ENCODE measurements around the gene YPEL5.

Gene YPEL5

GRCh38 chr2:30149513-30149912 is 2.7 kb downstream of the YPEL5 start:
- H3K4me3 ChIP-seq (ENCODE audit: severe bottlenecking) = no peak overlapping the region
- H3K27ac ChIP-seq (ENCODE audit: poor library complexity, severe bottlenecking) = no peak overlapping the region
- no peak for DNase-seq (ENCODE audit: low spot score)
- H3K36me3 ChIP-seq (ENCODE audit: low read depth) = peaks cover 43% of the 10 kb centered on the region
- H3K27me3 ChIP-seq (ENCODE audit: insufficient read depth, poor library complexity, severe bottlenecking) = no peaks in the 10 kb centered on the region
- TF ChIP-seq CTCF (IDR thresholded peaks at IDR 0.05; ENCODE audit: poor library complexity, severe bottlenecking) = no peak
- ATAC-seq (ENCODE audit: low read depth) = no peak
- peaks cover 23% of the 10 kb centered on the region for H3K4me1 ChIP-seq (ENCODE audit: insufficient read depth, poor library complexity, severe bottlenecking)
- no peaks in the 10 kb centered on the region for H3K9me3 ChIP-seq (ENCODE audit: severe bottlenecking)

DNA sequence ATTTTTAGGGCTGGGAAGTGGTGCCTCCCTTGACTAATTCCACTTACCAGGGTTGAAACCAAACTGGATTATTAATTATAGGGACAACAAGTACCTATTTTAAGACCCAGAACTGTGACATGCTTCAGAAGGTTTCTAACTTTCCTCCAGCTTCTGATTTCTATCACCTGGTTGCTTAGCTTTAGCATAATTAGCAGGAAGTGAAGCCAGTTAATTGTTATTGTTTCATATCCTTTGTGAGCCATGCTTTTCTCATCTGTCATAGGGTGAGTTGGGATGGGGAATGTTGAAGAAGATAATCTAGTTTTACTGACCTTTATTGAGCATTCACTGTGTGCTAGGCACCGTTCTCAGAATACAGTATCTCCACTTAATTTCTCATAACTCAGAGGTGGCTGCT is 3.2 kb downstream of the YPEL5 start:
- ATAC-seq (ENCODE audit: low read depth) = no peak
- peaks cover 23% of the 10 kb centered on the region for H3K4me1 ChIP-seq (ENCODE audit: insufficient read depth, poor library complexity, severe bottlenecking)
- no peak overlapping the region for H3K27ac ChIP-seq (ENCODE audit: poor library complexity, severe bottlenecking)
- peaks cover 46% of the 10 kb centered on the region for H3K36me3 ChIP-seq (ENCODE audit: low read depth)
- H3K27me3 ChIP-seq (ENCODE audit: insufficient read depth, poor library complexity, severe bottlenecking) = no peaks in the 10 kb centered on the region
- H3K4me3 ChIP-seq (ENCODE audit: severe bottlenecking) = no peak overlapping the region
- TF ChIP-seq CTCF (IDR thresholded peaks at IDR 0.05; ENCODE audit: poor library complexity, severe bottlenecking) = no peak
- H3K9me3 ChIP-seq (ENCODE audit: severe bottlenecking) = no peaks in the 10 kb centered on the region
- no peak for DNase-seq (ENCODE audit: low spot score)

GRCh38 chr2:30150786-30151185 is 4.0 kb downstream of the YPEL5 start:
- H3K36me3 ChIP-seq (ENCODE audit: low read depth) = peaks cover 54% of the 10 kb centered on the region
- H3K4me1 ChIP-seq (ENCODE audit: insufficient read depth, poor library complexity, severe bottlenecking) = peaks cover 21% of the 10 kb centered on the region
- H3K27ac ChIP-seq (ENCODE audit: poor library complexity, severe bottlenecking) = no peak overlapping the region
- DNase-seq (ENCODE audit: low spot score) = no peak
- TF ChIP-seq CTCF (IDR thresholded peaks at IDR 0.05; ENCODE audit: poor library complexity, severe bottlenecking) = no peak
- no peaks in the 10 kb centered on the region for H3K9me3 ChIP-seq (ENCODE audit: severe bottlenecking)
- H3K27me3 ChIP-seq (ENCODE audit: insufficient read depth, poor library complexity, severe bottlenecking) = no peaks in the 10 kb centered on the region
- ATAC-seq (ENCODE audit: low read depth) = no peak
- H3K4me3 ChIP-seq (ENCODE audit: severe bottlenecking) = no peak overlapping the region

DNA sequence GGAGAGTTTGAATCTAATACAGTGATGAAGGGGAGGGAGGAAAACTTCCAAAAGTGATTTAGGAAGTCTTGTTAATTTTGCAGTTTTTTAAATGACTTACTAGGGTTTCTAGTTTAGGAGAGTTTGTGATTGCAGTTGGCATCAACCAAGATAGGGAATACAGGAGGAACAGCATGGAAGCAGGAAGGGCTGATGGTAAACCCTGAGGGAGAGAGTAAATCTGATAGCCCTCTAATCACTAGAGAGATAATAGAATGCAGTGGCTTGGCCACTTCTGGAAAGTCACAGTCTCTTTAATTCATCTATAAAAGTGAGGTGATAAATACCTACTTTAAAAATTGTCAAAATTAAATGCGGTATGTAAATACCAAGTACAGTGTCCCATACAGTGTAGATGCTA is 5.6 kb downstream of the YPEL5 start:
- Histone ChIP-seq H3K4me3 (ENCODE audit: severe bottlenecking) (no peak overlapping the region), H3K27me3 (ENCODE audit: insufficient read depth, poor library complexity, severe bottlenecking) (no peaks in the 10 kb centered on the region), H3K9me3 (ENCODE audit: severe bottlenecking) (no peaks in the 10 kb centered on the region), H3K36me3 (ENCODE audit: low read depth) (peaks cover 65% of the 10 kb centered on the region), H3K4me1 (ENCODE audit: insufficient read depth, poor library complexity, severe bottlenecking) (peaks cover 19% of the 10 kb centered on the region), H3K27ac (ENCODE audit: poor library complexity, severe bottlenecking) (no peak overlapping the region)
- DNase-seq (ENCODE audit: low spot score) = no peak
- no peak for TF ChIP-seq CTCF (IDR thresholded peaks at IDR 0.05; ENCODE audit: poor library complexity, severe bottlenecking)
- ATAC-seq (ENCODE audit: low read depth) = no peak

GRCh38 chr2:30155202-30155601 is 8.4 kb downstream of the YPEL5 start:
- no peak overlapping the region for H3K4me3 ChIP-seq (ENCODE audit: severe bottlenecking)
- DNase-seq (ENCODE audit: low spot score) (no peak), ATAC-seq (ENCODE audit: low read depth) (no peak)
- no peaks in the 10 kb centered on the region for H3K4me1 ChIP-seq (ENCODE audit: insufficient read depth, poor library complexity, severe bottlenecking)
- no peak for TF ChIP-seq CTCF (IDR thresholded peaks at IDR 0.05; ENCODE audit: poor library complexity, severe bottlenecking)
- H3K27ac ChIP-seq (ENCODE audit: poor library complexity, severe bottlenecking) = no peak overlapping the region
- H3K9me3 ChIP-seq (ENCODE audit: severe bottlenecking) = no peaks in the 10 kb centered on the region
- no peaks in the 10 kb centered on the region for H3K27me3 ChIP-seq (ENCODE audit: insufficient read depth, poor library complexity, severe bottlenecking)
- H3K36me3 ChIP-seq (ENCODE audit: low read depth) = peaks cover 72% of the 10 kb centered on the region
